ENCODE measurements around the gene MFSD12.

MFSD12 gene

GRCh38 chr19:3501780-3502179 lies 55.6 kb downstream of the MFSD12 start:
- H3K4me3 ChIP-seq (ENCODE audit: low read depth, low read length) = no peak overlapping the region
- no peak for DNase-seq (ENCODE audit: low read depth)
- TF ChIP-seq, protein P1, sequence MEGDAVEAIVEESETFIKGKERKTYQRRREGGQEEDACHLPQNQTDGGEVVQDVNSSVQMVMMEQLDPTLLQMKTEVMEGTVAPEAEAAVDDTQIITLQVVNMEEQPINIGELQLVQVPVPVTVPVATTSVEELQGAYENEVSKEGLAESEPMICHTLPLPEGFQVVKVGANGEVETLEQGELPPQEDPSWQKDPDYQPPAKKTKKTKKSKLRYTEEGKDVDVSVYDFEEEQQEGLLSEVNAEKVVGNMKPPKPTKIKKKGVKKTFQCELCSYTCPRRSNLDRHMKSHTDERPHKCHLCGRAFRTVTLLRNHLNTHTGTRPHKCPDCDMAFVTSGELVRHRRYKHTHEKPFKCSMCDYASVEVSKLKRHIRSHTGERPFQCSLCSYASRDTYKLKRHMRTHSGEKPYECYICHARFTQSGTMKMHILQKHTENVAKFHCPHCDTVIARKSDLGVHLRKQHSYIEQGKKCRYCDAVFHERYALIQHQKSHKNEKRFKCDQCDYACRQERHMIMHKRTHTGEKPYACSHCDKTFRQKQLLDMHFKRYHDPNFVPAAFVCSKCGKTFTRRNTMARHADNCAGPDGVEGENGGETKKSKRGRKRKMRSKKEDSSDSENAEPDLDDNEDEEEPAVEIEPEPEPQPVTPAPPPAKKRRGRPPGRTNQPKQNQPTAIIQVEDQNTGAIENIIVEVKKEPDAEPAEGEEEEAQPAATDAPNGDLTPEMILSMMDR (IDR thresholded peaks at IDR 0.05; ENCODE audit: low read depth, low read length, missing control alignments) = no peak
- in situ Hi-C loops (cut with HindIII; ENCODE audit: low sequenced_read_pairs) = no loop called here

GRCh38 chr19:3500429-3501101 lies 56.8 kb downstream of the MFSD12 start, which contains the start of gene DOHH:
TSS of gene DOHH (minus strand) at chr19:3500674. CDS start at chr19:3496814, 3,860 bp downstream.
- H3K4me3 ChIP-seq (ENCODE audit: low read depth, low read length) = peak within 1 kb of the TSS; percentile 58
- peak; percentile 96 for DNase-seq (ENCODE audit: low read depth)
- in situ Hi-C loops (cut with HindIII; ENCODE audit: low sequenced_read_pairs) = no loop called here
- TF ChIP-seq, protein P1 (IDR thresholded peaks at IDR 0.05; ENCODE audit: low read depth, low read length, missing control alignments) = no peak

GRCh38 chr19:3499738-3500428 lies 57.5 kb downstream of the MFSD12 start:
- H3K4me3 ChIP-seq (ENCODE audit: low read depth, low read length) = peak overlapping the region; percentile 58
- no peak for DNase-seq (ENCODE audit: low read depth)
- TF ChIP-seq, protein P1 (IDR thresholded peaks at IDR 0.05; ENCODE audit: low read depth, low read length, missing control alignments) = no peak
- in situ Hi-C loops (cut with HindIII; ENCODE audit: low sequenced_read_pairs) = no loop called here

- DNase-seq (ENCODE audit: low read depth) = no peak
- TF ChIP-seq, protein P1 (IDR thresholded peaks at IDR 0.05; ENCODE audit: low read depth, low read length, missing control alignments) = no peak
- H3K4me3 ChIP-seq (ENCODE audit: low read depth, low read length) = no peak overlapping the region
- in situ Hi-C loops (cut with HindIII; ENCODE audit: low sequenced_read_pairs) = no loop called here
Observed at GRCh38 chr19:3497757-3498520, 59.4 kb downstream of the MFSD12 start.

GRCh38 chr19:3496392-3497273 lies 60.8 kb downstream of the MFSD12 start:
- TF ChIP-seq, protein P1 (IDR thresholded peaks at IDR 0.05; ENCODE audit: low read depth, low read length, missing control alignments) = no peak
- DNase-seq (ENCODE audit: low read depth) = no peak
- H3K4me3 ChIP-seq (ENCODE audit: low read depth, low read length) = no peak overlapping the region
- in situ Hi-C loops (cut with HindIII; ENCODE audit: low sequenced_read_pairs) = no loop called here

DNA sequence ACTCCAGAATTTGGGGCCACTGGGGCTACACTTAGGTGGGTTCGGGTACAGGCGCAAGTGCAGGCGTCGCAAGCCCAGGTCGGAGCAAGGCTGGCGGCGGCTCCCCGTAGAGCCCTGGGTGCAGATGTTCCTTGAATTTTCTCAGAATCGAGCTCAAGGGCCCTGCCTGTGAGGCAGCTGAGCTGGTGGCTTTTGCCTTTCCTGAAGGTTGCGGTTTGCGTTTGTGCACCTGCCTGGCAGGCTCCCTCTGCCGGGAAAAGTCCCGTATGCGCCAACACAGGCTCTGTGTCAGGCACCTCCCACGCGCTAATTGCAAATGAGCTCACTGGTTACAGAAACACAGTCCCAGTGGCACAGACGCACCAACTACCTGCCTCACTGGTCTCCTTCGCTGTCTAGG lies 62.8 kb downstream of the MFSD12 start:
- TF ChIP-seq, protein P1 (IDR thresholded peaks at IDR 0.05; ENCODE audit: low read depth, low read length, missing control alignments) = no peak
- in situ Hi-C loops (cut with HindIII; ENCODE audit: low sequenced_read_pairs) = no loop called here
- H3K4me3 ChIP-seq (ENCODE audit: low read depth, low read length) = no peak overlapping the region
- DNase-seq (ENCODE audit: low read depth) = no peak

All from astrocyte of the cerebellum (primary cell).